ENCODE measurements around the gene CDKL5.

Gene CDKL5

DNA sequence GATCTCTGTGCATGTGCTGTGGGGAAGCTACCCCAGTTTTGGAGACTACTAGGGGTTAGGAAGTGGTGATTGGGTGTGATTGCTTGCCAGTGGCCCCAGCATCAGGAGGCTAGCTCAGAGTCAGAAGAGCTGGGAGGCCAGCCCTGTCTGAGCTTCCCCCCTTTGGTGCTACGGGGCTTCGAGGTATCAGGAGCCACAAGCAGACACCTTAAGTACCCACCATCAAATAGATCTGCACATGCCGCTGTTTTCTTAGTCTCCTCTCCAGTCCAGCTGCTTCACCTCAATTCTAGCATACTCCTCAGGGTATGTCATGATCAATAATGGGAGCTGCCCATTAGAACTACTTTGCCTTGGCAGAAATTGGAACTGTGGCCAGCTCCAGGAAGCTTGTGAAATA is 271.2 kb downstream of the CDKL5 start:
- DNase-seq (ENCODE audit: low read depth in 3 of 3) = no peak

GRCh38 chrX:18698737-18699650 is 273.6 kb downstream of the CDKL5 start:
- DNase-seq (ENCODE audit: low read depth in 3 of 3) = no peak

- DNase-seq (ENCODE audit: low read depth in 3 of 3) = no peak
Measured at GRCh38 chrX:18701621-18702361, 276.4 kb downstream of the CDKL5 start.

DNA sequence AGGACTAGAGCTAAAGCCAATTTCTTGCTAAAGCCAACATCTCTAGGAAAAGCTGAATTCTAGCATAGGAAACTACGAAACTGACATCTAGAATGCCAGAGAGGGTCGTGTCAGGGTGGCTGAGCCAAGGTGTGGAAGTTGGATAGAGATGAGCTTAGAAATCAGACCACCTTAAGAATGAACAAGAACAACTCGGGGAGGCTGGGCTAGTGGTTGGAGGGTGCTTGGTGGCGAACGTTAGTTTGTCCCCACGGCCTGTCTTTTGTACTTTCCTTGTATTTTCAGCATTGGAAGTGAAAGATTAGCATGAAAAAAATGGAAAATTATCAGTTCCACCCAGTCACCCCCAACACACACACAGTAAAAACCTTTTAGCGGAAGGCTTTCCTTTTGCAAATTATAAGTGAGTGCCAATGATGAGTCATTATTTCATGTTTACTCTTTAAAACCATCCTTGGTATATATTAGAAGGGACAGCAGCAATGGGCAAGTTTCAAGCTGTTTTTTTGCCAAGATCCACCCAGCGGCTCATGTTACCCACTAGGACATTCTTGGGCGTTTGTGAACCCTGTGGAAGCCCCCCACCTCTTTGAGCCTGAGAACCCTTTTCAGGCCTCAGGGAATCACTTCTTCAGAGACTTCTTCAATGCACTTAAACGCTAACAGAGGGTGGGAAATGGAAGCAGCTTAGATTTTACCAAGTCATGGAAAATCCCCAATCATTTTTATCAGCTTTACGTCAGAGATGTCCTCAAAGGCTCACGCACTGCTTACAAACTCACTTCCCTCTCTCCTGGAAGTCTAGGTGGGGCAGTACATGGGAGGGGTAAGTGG is 277.2 kb downstream of the CDKL5 start:
- DNase-seq (ENCODE audit: low read depth in 3 of 3) = no peak
